ENCODE data around the gene PAPPA.

The PAPPA gene

GRCh38 chr9:116212986-116213692 is 59.5 kb downstream of the PAPPA start:
- ChIA-PET POLR2A (no interaction called here), CTCF (interaction anchor here (0.6 to 1.3 kb wide), 3 partner anchors 36 to 97 kb away, joined by 3 to 4 read pairs (median 3); no protein-coding TSS in a partner anchor)
- no peak overlapping the region for H3K4me3 ChIP-seq (ENCODE audit: low read depth, low read length)
- no peak for TF ChIP-seq ZNF16 (tag by site-specific recombination; IDR thresholded peaks at IDR 0.05; ENCODE audit: low read depth)
- no peak for TF ChIP-seq KLF8 (tag by site-specific recombination; IDR thresholded peaks at IDR 0.05)
- TF ChIP-seq ZNF398 (tag by site-specific recombination; IDR thresholded peaks at IDR 0.05) = no peak
- no peak for TF ChIP-seq ZNF292 (tag by site-specific recombination; IDR thresholded peaks at IDR 0.05; ENCODE audit: borderline replicate concordance, low read depth)
- no peak for TF ChIP-seq ZNF202 (tag by site-specific recombination; IDR thresholded peaks at IDR 0.05; ENCODE audit: borderline replicate concordance)
- no peak for TF ChIP-seq ZNF561 (tag by site-specific recombination; IDR thresholded peaks at IDR 0.05; ENCODE audit: borderline replicate concordance)
- TF ChIP-seq ZSCAN5A (tag by site-specific recombination; IDR thresholded peaks at IDR 0.05) = no peak
- no peak for TF ChIP-seq EGR2 (tag by site-specific recombination; IDR thresholded peaks at IDR 0.05; ENCODE audit: low read depth)
- TF ChIP-seq PRDM1 (tag by site-specific recombination; IDR thresholded peaks at IDR 0.05) = no peak
- TF ChIP-seq REST (tag by site-specific recombination; IDR thresholded peaks at IDR 0.05) = no peak
- TF ChIP-seq SP7 (tag by site-specific recombination; IDR thresholded peaks at IDR 0.05) = no peak
- TF ChIP-seq ZNF558 (tag by site-specific recombination; IDR thresholded peaks at IDR 0.05) = no peak
- no peak for TF ChIP-seq PRDM6 (tag by site-specific recombination; IDR thresholded peaks at IDR 0.05)
- no peak for TF ChIP-seq ZNF354C (tag by site-specific recombination; IDR thresholded peaks at IDR 0.05; ENCODE audit: borderline replicate concordance, low read depth)
- no peak for TF ChIP-seq ZNF510 (tag by site-specific recombination; IDR thresholded peaks at IDR 0.05; ENCODE audit: insufficient replicate concordance)
- no peak for TF ChIP-seq CTCF (tag by site-specific recombination; IDR thresholded peaks at IDR 0.05)
- no peak for TF ChIP-seq ZNF707 (tag by site-specific recombination; IDR thresholded peaks at IDR 0.05)
- no peak for TF ChIP-seq ZFP69B (tag by site-specific recombination; IDR thresholded peaks at IDR 0.05)
- no peaks in the 10 kb centered on the region for H3K36me3 ChIP-seq (ENCODE audit: control insufficient read depth in 2 of 2, insufficient read depth in 1 of 2, low read length in 2 of 2)
- H3K27ac ChIP-seq (ENCODE audit: extremely low read depth, low read depth, low read length) = no peak overlapping the region
- H3K4me1 ChIP-seq (ENCODE audit: control insufficient read depth, insufficient read depth, low read length) = peaks cover 2% of the 10 kb centered on the region; the same call in 1 of the 2 replicates
- no peaks in the 10 kb centered on the region for H3K9me3 ChIP-seq (ENCODE audit: control insufficient read depth, insufficient read depth, low read depth, low read length)

Measured in HEK293 (cell line).